DMS53 (cell line): ENCODE measurements around the gene EML4.
"Not testable (repeated sequence)": the region's sequence is repeated elsewhere in the genome, so short reads cannot be mapped to it uniquely, and the experiment has no call there.

Experiments used
- DNase-seq: peaks from one replicate; lab custom pipeline; 2025; lab: John Stamatoyannopoulos, UW

The EML4 gene

GRCh38 chr2:42172566-42172965, 3.4 kb downstream of the EML4 start:
- DNase-seq: no peak

GRCh38 chr2:42173467-42173866, 4.3 kb downstream of the EML4 start:
- not testable (repeated sequence) for DNase-seq

DNA sequence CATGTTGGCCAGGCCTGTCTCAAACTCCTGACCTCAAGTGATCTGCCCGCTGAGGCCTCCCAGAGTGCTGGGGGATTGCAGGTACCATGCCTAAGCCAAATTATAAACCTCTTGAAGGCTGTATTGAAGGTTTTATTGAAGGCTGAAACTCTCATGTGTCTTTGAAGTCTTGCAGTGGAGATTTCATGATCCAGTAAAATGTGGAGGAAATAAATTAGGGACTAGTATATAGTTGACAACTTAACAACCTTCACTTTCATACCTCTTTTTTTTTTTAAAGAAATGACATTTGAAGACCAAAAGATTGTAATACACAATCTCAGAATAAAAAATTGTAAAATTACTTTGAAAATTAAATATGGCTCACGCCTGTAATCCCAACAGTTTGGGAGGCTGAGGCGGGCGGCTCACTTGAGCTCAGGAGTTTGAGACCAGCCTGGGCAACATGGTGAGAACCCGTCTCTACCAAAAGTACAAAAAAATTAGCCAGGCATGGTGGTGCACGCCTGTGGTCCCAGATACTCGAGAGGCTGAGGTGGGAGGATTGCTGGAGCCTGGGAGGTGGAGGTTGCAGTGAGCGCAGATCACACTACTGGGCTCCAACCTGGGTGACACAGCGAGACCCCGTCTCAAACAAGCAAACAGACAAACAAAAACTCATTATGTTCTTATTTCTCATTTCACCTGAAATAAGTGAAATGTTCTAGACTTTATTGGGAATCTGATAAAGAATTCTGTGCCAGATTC, 8.0 kb downstream of the EML4 start:
- DNase-seq: no peak

- DNase-seq: no peak
These were observed 9.2 kb downstream of the EML4 start for GRCh38 chr2:42178335-42178734.

- no peak for DNase-seq
These were observed 11.1 kb downstream of the EML4 start for GRCh38 chr2:42180300-42180699.

GRCh38 chr2:42182654-42183308, 13.6 kb downstream of the EML4 start:
- peak; percentile 40 for DNase-seq

- DNase-seq: peak; percentile 6
These were observed 14.6 kb downstream of the EML4 start for GRCh38 chr2:42183775-42184174.

DNA sequence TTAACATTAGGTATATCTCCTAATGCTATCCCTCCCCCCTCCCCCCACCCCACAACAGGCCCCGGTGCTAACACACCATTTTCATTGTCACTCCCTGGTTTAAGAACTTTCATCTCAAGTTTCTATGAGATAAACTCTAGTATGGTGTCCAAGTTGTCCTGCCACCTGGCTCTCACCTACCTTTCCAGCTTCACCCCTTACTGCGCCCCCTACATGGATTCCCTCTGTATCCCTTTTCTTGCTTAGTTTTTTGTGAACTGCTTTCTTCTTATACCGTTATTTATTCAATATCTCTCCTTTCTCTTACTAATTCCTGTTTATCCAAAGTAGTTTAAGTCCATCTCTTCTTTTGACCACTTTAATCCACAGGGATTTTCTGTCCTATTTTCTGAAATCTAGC, 15.2 kb downstream of the EML4 start:
- DNase-seq: no peak

- no peak for DNase-seq
These were observed 16.2 kb downstream of the EML4 start for GRCh38 chr2:42185220-42185921.

DNA sequence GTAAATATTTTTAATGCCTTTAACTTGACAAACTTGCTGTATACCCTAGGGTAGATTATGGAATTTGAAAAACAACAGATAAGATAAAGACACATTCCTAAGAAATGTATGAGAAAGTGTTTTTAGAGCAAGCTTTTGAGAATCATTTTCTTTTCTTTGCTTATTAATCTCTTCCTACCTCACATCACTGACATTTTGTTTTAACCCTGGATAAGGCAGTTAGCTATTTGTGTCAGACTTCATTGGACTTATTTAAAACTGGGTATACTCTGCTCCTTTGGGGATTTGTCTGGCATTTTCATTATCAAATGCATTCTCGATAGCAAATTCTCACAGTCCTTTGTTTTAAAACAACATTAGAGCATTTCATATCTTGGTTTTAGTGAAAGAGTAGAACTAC, 17.2 kb downstream of the EML4 start:
- no peak for DNase-seq

- DNase-seq: no peak
These were observed 17.9 kb downstream of the EML4 start for GRCh38 chr2:42186945-42187632.

DNA sequence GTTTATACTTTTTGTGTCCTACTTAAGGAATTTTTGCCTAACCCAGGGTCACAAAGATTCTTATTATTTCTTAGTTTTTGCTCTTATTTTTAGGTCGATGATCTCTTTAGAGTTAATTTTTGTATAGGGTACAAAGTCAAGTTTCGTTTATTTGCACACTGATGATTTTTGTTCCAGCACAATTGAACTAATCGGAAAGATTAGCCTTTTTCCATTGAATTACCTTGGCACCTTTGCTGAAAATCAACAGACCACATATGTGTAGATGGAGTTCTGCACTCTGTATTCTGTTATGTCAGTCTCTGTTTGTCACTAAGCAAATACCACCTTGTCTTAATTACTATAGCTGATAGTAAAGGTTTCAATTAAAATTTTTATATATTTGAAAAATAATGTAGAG, 18.7 kb downstream of the EML4 start:
- no peak for DNase-seq

GRCh38 chr2:42189235-42189566, 20.0 kb downstream of the EML4 start:
- DNase-seq: no peak

DNA sequence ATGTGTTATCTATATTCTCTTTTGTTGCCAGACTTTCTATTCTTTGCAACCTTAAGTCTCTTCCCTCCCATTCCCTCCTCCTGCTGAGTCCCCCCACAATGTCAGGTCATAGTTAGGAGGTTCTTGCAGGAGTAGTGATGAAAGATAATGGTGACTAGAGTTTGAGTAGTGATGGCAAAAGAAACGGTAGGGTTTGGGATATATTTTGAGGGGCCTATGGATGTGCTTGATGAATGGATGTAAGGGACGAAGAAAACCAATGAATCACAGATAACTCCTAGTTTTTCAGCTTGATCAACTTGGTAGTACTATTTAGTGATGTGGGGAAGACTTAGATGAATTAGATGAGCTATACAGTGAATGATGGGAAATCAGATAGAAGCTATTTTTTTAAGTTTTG, 21.0 kb downstream of the EML4 start:
- no peak for DNase-seq

- DNase-seq: no peak
These were observed 22.3 kb downstream of the EML4 start for GRCh38 chr2:42191285-42192009.

DNA sequence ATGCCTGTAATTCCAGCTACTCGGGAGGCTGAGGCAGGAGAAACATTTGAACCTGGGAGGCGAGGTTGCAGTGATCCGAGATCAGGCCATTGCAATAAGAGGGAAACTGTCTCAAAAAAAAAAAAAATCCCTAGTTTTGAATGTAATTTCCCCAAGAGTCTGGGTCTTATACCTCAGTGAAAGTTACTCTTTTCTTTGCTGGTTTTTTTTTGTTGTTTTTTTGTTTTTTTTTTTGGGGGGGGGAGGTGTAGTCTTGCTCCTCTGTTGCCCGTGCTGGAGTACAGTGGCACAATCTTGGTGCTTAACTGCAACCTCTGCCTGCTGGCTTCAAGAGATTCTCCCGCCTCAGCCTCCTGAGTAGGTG, 22.8 kb downstream of the EML4 start:
- no peak for DNase-seq

DNA sequence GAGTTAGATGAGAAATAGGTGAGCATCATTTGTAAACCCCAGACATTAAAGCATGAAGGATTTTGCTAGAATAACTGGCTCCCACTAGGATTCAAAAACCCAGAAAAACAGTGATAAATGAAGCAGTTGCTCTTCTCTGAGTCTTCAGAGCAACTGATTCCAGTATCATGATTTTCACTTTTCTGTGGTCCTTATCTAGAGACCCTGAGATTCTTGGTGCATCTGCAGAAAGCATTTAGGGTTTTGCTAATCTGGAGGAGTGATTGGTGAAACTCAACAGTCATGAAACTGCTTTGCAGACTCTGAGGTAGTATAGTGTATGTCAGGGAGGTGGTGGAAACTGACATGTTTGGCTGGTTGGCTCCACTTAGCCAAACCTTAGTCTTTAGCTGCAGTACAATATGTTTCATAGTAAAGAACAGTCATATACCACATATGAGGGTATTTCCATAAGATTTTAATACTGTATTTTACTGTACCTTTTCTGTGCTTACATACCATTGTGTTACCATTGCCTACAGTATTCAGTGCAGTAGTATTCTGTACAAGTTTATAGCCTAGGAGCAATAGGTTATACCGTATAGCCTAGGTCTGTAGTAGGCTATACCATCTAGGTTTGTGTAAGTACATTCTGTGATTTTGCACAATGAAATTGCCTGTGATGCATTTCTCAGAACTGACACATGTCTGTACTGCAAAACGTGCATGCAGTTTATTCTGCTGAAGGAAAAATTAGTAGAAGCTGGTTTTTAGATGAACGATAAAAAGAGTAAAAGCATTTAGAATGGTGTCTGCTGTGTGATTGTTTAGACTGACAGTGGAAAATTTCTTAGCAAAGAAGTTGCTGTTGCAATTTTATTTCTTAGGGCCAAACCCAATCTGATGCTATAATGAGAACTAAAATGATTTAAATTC, 23.8 kb downstream of the EML4 start:
- DNase-seq: peak; percentile 10

- peak; percentile 23 for DNase-seq
These were observed 24.6 kb downstream of the EML4 start for GRCh38 chr2:42193722-42194187.

- DNase-seq: no peak
These were observed 25.3 kb downstream of the EML4 start for GRCh38 chr2:42194428-42194827.

GRCh38 chr2:42195559-42195958, 26.4 kb downstream of the EML4 start:
- DNase-seq: peak; percentile 88

- DNase-seq: no peak
These were observed 26.9 kb downstream of the EML4 start for GRCh38 chr2:42196070-42196402.
